Neural cell (in vitro differentiated cells): ENCODE measurements around the gene RCC1.
"Not testable (repeated sequence)": the region's sequence is repeated elsewhere in the genome, so short reads cannot be mapped to it uniquely, and the experiment has no call there.

Experiments used
- EZH2 ChIP-seq: fragments of 200-600, 300-800 bp; shearing (Covaris generic), sonication (generic); IDR thresholded peaks from 2 replicates; pipeline ENCODE4 v1.6.1; 2014; ENCODE audit warnings: antibody characterized with exemption, low read length, borderline replicate concordance, mild to moderate bottlenecking; ENCODE audit not compliant: insufficient read depth, poor library complexity, severe bottlenecking
- POLR2AphosphoS5 ChIP-seq: IDR thresholded peaks from 2 replicates; pipeline ENCODE4 v1.6.1; 2012
- TF ChIP-seq, protein P1 (sequence below): fragments of 450-650 bp; IDR thresholded peaks from 2 replicates; pipeline ENCODE4 v1.5.1; 2014; ENCODE audit warnings: antibody characterized with exemption, mild to moderate bottlenecking, moderate library complexity; ENCODE audit not compliant: poor library complexity, severe bottlenecking

DNA sequence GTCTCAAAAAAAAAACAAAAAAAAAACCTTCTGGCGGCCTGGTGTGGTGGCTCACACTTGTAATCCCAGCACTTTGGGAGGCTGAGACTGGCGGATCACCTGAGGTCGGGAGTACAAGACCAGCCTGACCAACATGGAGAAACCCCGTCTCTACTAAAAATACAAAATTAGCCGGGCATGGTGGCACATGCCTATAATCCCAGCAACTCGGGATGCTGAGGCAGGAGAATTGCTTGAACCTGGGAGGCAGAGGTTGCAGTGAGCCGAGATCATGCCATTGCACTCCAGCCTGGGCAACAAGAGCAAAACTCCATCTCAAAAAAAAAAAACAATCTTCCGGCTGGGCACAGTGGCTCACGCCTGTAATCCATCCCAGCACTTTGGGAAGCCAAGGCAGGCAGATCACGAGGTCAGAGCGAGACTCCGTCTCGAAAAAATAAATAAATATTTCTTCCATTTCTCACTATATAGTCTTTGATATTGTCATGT is 8.6 kb downstream of the RCC1 start:
- TF ChIP-seq, protein P1, sequence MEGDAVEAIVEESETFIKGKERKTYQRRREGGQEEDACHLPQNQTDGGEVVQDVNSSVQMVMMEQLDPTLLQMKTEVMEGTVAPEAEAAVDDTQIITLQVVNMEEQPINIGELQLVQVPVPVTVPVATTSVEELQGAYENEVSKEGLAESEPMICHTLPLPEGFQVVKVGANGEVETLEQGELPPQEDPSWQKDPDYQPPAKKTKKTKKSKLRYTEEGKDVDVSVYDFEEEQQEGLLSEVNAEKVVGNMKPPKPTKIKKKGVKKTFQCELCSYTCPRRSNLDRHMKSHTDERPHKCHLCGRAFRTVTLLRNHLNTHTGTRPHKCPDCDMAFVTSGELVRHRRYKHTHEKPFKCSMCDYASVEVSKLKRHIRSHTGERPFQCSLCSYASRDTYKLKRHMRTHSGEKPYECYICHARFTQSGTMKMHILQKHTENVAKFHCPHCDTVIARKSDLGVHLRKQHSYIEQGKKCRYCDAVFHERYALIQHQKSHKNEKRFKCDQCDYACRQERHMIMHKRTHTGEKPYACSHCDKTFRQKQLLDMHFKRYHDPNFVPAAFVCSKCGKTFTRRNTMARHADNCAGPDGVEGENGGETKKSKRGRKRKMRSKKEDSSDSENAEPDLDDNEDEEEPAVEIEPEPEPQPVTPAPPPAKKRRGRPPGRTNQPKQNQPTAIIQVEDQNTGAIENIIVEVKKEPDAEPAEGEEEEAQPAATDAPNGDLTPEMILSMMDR = not testable (repeated sequence)
- not testable (repeated sequence) for TF ChIP-seq EZH2, POLR2AphosphoS5
